GM12891 (cell line): ENCODE data around the gene RSPH6A.

ENCODE experiments used
- POLR2A ChIP-seq: IDR thresholded peaks from 2 replicates; pipeline ENCODE4 v1.6.1; 2011; ENCODE audit warnings: low read depth, low read length, control low read depth
- POLR2AphosphoS5 ChIP-seq: IDR thresholded peaks from 2 replicates; pipeline ENCODE4 v1.6.1; 2011; ENCODE audit warnings: low read depth, low read length, control low read depth

DNA sequence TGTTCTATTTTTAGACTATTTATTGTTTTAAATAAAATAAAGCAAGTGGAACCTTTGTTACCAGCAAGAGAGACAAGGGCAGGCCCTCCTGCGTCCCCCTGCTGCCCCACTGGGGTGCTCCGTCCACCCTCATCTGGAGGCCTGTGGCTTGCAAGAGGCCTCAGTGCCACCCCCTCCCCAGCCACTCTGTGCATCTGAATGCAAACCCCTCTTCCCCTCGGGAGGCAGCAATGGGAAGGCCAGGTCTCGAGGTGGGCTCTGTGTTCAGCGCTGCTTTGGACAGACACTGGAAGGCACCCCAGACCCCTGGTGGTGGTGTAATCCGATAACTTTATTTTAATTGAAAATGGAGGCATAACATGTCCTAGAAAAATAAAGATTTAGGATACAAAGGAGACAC, 50.6 kb downstream of the RSPH6A start:
- TF ChIP-seq POLR2A (no peak), POLR2AphosphoS5 (no peak)
